ENCODE measurements around the gene RAD51AP2.
"Not testable (repeated sequence)": the region's sequence is repeated elsewhere in the genome, so short reads cannot be mapped to it uniquely, and the experiment has no call there.

RAD51AP2 gene

DNA sequence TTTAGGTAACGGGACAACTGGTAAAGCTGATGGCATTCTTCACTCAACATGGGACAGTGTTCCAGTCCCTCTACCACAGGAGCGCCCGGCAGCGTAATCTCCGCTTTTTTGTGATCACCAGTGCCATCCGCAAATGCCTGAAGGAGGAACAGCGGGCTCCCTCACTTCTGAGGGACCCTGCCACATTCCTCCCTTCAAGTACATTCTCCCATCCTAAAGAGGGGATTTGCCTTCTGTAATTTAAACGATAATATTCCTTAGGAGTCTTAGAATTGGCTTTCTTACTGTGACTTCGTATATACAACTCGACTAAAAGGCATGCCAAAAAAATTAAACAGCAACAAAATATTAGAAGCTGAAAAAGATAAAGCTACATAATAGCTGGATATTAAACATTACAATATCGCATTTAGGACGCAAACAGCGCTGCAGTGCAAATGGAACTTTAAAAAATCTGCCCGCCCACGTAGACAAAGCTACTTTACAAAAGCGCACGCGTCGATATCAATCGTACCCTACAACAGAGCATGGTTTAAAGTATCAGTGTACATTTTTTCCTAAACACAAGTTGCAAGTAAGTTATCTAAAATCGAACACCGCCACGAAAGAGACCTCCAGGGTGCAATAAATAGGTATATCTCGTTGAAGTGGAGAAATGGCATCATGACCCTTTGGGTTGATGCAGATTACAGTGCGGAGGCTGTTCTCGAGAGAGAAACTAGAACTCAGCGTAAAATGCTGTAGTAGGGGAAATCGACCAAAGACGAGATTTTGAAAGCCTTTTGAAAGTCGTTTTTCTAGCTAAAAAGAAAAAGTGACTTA is 20.0 kb upstream of the RAD51AP2 start:
- DNase-seq (ENCODE audit: low read depth in 1 of 2, low spot score in 1 of 2) = no peak

DNA sequence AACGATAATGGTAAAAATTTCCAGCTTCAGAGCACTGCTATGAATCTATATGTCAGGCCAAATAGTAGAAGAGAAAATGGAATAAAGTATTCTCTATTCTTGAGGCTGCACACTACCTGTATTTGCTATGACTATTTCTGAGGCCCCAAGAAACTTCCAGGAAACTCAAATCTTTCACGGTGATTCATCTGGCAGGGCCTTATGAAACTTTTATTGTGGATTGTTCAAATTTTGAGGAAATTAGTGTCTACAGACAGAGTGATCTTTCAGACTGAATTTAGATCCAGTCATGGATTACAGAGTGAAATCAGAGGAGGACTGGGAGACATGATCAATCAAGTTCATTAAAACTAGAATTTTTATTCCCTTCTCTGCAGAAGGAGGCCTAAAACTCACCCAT is 18.2 kb upstream of the RAD51AP2 start:
- DNase-seq (ENCODE audit: low read depth in 1 of 2, low spot score in 1 of 2) = no peak

DNA sequence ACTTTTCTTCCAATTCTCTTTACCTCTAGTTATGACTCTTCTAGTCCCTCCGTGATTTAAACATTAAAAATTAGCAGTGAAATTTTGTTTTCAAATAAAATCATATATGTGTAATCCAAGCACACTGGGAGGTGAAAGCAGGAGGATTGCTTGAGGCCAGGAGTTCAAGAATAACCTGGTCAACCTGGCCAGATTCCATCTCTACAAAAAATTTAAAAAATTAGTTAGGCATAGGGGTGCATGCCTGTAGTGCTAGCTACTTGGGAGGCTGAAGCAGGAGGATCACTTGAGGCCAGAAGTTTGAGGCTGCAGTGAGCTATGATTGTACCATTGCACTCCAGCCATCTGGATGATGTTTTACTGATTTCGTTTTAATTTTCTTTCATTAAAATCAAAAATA is 15.3 kb upstream of the RAD51AP2 start:
- DNase-seq (ENCODE audit: low read depth in 1 of 2, low spot score in 1 of 2) = no peak

DNA sequence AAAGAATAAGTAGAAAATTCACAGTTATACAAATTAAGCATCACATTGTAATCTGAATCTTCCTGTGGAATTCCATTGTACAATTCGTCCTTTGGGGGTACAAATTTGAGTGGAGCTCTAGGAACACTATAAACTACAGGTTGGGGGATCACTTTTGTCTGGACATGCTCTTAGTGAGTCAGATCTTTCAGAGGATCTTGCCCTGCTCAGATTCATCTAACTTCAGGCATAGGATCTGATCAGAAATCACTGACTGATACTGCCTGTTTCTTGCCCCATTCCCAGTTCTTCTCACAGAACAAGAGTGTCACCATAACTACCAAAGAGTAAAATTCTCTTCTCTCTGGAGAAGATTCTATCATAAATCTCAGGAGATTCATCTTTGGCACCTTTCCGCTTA is 11.5 kb upstream of the RAD51AP2 start:
- DNase-seq (ENCODE audit: low read depth in 1 of 2, low spot score in 1 of 2) = no peak

DNA sequence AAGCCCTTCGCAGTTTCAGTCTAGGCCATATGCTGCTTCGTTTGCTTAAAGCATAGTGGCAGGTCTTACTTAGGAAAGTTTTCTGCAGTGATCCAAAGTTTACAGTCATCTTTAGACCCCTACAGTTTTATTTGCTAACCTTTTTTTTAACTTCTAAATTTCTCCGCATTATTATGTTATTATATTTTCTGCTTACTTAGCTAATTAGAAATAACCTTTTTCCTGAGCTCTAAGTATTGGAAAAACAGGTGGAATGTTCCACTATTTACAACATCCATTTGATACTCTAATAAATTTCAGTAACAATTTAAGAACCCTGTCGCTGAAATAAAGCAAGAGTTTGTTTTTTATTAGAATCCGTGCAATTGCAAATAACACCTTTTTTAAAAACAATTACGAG is 4.1 kb upstream of the RAD51AP2 start:
- DNase-seq (ENCODE audit: low read depth in 1 of 2, low spot score in 1 of 2) = no peak

DNA sequence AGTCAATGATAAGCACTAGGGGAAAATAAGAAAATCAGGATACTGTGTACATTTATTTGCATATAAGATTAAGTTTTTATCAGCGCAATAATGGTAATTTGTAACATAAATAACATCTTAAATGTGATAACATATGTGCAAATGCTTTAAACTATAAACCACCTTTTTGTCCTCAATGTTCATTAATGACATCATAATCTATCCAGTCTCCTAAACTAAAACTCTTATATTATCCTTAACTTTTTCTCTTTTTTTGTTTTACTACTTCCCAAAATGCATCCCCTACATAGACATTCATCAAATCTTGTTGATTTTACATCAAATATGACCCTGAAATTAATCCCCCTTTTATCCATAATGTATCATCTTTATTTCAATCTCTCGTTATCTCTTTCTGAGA is 3.4 kb upstream of the RAD51AP2 start:
- DNase-seq (ENCODE audit: low read depth in 1 of 2, low spot score in 1 of 2) = no peak

DNA sequence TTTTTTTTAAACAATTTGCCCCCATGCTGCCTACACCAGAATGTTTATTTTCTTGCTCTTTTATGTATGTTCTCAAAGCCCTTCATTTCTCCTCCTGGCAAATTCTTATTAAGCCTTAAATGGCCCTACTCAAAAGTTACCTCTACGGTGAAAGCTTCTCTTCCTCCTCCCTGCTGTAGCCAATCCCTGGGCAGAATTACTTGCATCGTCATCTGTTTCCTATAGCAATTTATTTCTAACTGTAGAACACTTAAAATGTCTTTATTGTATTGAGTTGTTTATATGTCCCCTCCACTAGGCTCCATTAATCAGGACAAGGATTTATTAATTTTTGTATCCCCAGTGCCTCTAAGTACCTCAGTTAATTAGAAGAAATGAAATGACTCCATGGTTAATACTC is 2.5 kb upstream of the RAD51AP2 start:
- no peak for DNase-seq (ENCODE audit: low read depth in 1 of 2, low spot score in 1 of 2)

DNA sequence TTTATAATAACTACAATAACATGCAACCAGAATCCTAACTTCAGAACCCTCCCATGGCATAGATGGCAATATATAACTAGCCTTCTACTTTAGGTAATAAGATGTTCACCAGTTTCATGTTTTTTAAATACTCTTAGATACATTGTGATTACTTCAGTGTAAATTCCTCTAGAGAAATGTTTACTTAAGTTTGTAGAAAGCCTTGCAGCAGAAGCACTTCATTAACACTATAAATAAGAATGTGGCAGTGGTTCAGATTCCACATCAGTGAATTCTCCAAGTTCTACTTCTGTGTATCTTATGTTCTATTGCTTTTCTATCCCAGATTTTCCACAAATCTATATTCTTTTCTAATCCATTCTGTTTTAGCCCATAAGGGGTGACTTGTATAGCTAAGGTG is 1.2 kb upstream of the RAD51AP2 start:
- no peak for DNase-seq (ENCODE audit: low read depth in 1 of 2, low spot score in 1 of 2)

DNA sequence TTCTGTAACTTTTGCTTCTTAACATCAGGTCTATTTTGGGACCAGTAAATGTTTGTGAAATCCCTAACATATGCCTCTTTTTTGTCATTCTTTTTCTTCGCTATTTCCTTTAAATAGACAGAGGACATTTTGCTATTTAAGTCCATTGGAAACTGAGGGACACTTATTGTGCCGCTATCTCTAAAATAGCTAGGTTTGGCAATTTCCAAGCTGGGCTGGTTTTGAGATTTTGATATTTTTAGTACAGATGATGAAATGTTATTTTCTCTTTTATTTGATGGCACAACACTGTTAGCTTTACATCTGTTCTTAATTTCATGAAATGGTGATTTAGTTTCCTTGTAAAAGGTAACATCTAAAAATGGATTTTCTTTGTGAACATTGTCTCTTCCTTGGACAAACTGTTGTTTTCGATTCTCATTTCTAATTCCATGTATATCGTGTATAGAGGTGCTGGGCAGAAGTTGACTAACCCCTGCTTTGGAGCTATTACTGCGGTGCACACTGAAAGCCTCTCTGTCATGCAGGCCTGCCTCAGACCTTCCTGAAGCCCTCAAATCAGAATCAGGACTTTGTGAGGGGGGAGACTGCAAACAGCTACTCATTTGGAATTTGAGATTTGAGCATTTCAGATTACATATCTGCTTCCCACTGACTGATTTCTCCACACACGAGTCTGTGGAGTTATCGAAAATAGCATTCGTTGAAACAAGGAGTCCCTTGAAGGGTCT is 594 bp downstream of the RAD51AP2 start:
- no peak for DNase-seq (ENCODE audit: low read depth in 1 of 2, low spot score in 1 of 2)

DNA sequence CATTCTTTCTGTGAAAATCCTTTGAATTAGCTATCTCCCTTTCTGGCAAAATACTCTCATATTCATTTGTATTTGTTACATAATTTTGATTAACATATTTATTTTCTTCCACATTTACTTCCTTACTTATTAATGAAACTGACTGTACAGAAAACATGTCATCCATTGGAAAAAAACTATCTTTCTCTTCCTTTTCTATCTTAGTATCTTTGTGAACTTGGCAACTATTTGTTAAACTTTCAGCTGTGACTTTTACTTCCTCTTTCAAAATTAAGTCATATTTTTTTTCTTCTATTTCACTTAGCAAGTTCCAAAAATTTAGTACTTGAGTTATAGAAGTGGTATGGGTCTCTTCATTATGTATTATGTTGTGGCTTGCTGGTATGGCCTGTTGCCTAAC is 2.6 kb downstream of the RAD51AP2 start:
- no peak for DNase-seq (ENCODE audit: low read depth in 1 of 2, low spot score in 1 of 2)

DNA sequence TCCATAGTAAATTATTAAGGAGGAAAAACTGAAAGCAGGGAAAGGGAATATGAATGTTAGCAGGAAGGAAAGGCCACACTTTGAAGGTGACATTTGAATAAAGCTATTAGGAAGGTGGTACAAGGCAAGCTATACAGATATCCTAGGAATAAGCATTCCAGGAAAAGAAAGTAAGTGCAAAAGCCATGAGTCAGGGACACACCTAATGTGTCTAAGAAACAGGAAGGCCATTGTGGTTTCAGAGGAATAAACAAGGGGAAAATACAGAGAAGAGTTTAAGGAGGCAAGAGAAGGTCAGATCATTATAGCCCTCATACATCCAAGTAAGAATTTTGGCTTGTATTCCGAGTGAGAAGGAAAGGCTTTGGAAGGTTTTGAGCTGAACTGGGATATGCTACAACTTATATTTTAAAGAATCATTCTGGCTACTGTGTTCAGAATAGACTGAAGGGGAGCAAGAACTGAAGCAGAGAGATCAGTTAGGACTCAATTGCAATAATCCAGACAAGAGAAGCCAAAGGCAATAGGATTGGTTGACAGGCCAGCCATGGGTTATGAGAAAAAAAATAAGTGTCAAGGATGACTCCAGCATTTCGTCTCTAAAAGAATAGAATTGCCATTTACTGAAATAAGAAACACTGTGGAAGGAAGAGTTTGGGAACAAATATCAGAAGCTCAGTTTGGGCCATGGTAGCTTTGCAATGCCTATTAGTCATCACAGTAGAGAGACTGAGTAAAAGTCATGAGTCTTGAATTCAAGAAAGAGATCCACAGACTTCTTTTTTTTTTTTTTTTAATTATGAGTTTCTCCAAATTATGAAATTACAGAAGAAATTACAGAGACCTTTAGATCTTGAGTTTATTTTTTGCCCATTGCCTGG is 11.3 kb downstream of the RAD51AP2 start:
- no peak for DNase-seq (ENCODE audit: low read depth in 1 of 2, low spot score in 1 of 2)

DNA sequence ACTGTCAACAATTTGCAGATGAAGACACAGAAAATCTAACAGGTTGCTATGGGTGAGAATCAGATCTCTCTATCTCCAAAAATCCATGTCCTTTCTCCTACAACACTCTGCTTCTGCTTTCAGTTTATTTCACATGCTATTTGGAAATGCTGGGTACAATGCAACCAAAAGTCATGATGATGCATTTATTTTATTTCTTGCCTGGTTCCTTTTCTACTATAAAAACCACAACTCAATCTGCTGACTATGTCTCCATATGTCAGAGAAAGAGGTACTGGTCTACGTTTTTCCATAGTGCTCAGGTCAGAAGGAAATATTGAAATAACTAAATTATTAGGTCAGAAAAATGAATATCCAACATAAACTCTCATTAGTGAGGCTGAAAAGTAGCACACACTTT is 20.5 kb downstream of the RAD51AP2 start:
- DNase-seq (ENCODE audit: low read depth in 1 of 2, low spot score in 1 of 2) = no peak

DNA sequence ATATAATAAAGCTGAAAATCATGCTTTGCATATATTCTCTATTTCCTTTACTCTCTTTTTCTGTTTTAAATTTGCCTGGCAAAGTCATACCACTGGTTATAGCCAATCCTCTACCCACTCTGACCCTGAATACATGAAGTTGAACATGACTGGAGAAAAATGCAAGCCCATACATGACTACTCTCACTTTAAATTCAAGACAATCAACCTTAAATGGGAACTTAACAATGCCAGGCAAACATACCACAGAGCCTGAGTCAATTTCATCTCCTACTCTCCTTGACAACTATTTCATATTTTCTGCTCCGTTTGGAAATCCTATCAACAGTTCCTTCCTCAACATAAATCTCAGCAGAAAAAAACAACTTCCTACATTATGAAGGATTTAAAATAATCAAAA is 22.6 kb downstream of the RAD51AP2 start:
- DNase-seq (ENCODE audit: low read depth in 1 of 2, low spot score in 1 of 2) = no peak

DNA sequence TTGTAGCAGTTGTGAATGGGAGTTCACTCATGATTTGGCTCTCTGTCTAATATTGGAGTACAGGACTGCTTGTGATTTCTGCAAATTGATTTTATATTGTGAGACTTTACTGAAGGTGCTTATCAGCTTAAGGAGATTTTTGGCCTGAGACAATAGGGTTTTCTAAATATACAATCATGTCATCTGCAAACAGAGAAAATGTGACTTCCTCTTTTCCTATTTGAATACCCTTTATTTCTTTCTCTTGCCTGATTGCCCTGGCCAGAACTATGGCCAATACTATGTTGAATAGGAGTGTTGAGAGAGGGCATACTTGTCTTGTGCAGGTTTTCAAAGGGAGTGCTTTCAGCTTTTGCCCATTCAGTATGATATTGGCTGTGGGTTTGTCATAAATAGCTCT is 28.1 kb downstream of the RAD51AP2 start:
- not testable (repeated sequence) for DNase-seq (ENCODE audit: low read depth in 1 of 2, low spot score in 1 of 2)

DNA sequence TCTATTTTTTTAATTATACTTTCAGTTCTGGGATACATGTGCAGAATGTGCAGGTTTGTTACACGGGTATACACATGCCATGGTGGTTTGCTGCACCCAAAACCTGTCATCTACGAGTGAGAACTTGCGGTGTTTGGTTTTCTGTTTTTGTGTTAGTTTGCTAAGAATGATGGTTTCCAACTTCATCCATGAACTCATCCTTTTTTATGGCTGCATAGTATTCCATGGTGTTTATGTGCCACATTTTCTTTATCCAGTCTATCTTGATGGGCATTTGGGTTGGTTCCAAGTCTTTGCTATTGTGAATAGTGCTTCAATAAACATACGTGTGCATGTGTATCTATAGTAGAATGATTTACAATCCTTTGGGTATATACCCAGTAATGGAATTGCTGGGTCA is 29.6 kb downstream of the RAD51AP2 start:
- DNase-seq (ENCODE audit: low read depth in 1 of 2, low spot score in 1 of 2) = not testable (repeated sequence)

DNA sequence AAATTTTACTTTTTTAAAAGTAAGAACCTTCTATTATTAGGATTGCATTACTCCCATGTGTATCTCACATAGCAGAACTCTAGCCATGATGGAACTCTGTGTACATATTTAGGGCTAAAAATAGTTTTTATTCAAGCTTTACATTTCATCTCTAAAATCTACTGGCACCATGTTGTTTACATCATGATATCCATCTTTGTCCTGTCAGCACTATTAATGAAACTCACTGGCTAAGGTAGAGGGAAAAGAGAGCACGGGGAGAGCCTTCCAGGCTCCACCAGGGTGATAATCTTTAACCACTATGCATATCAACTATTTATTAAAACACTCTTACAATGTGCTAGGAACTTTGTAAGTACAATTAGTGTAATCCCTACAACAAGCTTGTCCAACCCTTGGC is 34.7 kb downstream of the RAD51AP2 start:
- no peak for DNase-seq (ENCODE audit: low read depth in 1 of 2, low spot score in 1 of 2)

DNA sequence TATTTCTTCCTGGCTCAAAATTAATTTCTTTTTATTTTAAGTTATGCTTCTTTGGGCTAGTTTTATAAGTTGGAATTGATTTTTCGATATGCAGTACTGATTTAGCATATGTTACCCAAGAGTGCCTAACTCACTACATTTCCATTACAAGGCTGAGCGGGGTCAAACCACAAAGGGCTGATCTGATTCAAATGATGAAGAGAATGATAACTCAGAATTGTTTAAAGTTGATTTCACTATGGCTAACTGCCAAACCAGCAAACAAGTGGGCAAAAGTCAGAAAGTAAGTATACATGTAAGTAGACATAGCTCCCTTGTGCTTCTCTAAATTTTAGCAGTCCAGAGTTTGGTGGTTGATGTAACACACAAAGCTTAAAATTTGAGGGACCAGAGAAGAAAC is 35.6 kb downstream of the RAD51AP2 start:
- DNase-seq (ENCODE audit: low read depth in 1 of 2, low spot score in 1 of 2) = no peak

DNA sequence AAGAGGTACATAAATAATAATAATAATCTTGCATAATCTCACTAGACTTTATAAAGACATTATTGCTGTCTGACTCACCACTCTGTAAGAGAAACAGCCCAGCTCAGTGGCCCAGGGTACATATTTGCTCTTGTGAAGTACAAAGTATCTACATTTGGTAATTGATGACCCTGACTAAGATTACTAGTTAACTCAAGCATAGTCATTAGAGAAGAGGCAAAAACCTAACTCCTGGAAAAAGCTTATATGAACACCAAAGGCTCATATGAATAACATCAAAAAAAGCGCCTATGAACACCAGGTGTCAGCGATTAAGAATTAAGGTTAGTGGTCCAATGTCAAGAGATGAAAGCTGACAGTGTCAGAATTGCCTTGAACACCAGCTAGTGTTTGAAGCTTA is 38.4 kb downstream of the RAD51AP2 start:
- DNase-seq (ENCODE audit: low read depth in 1 of 2, low spot score in 1 of 2) = no peak

DNA sequence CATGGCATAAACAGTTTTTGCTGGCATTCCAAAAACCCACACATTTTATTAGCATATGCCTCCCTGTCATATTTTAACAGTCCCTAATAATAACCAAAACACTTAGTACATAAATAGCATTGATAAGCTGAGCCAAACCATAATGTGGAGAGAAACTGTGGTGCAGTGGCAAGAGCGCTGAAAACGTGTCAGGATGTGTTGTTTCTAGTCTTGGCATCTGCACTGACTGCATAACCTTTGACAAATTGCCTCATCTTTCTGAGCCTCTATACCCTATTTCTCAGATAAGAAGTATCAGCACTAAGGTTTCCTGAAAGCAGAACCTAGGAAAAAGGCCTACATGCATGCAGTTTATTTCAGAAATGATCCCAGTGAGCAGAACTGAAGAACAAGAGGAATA is 41.4 kb downstream of the RAD51AP2 start:
- DNase-seq (ENCODE audit: low read depth in 1 of 2, low spot score in 1 of 2) = no peak

DNA sequence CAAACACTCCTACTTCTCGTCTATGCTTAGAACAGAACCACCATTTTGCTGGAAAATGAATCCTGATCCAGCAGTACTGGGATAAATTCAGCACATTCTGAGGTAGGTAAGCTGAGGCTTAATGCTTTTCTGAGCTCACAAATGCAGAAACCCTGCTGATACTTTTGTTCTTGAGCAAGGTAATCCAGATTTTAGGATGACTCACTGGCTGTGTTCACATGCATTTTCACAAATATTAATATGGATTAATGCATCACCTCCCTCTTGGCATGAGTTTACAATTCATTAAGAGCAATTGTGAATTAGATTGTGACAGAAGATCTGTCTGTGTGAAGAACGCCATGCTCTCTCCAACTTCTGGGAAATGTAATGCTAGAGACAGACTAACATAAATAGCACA is 42.2 kb downstream of the RAD51AP2 start:
- DNase-seq (ENCODE audit: low read depth in 1 of 2, low spot score in 1 of 2) = no peak

DNA sequence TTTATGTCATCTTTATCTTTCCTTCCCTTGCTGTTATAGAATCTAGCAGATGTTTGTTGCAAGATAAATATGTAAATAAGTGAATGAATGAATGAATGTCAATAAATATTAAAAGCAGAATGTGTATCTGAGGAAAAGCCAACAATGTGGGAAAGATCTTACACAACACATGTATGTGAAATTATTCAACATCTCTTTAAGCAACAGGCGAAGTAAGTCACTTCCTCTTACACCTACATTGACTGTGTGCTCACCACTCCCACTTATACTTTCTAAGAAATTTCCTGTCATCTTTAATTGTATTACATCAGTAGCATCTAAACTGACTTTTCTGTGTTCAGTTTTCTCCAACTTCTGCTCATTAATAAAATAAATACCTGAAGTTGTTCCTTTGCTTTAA is 43.0 kb downstream of the RAD51AP2 start:
- DNase-seq (ENCODE audit: low read depth in 1 of 2, low spot score in 1 of 2) = no peak

DNA sequence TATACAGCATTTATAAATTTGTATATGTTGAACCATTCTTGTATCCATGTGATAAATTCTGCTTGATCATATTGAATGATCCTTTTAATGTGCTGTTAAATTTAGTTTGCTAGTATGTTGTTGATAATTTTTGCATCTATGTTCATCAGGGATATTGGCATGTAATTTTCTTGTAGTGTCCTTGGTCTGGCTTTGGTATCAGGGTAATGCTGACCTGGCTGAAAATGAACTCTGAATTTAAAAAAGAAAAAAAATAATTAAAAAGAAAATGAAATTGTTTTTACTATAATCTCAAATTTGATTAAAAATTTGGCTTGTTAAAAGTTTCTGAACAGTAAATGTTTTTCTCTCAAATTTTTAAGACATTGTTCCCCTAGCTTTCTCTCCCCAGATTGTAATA is 46.3 kb downstream of the RAD51AP2 start:
- DNase-seq (ENCODE audit: low read depth in 1 of 2, low spot score in 1 of 2) = no peak
